ENCODE results near the gene MGAT4A. TPM values are rescaled to one million over a fixed set of nuclear protein-coding genes. Genes with fewer than 3 reads are reported as not detected.

The MGAT4A gene
- total and polyA plus RNA-seq, 2 donors (not counting 1 experiment from before 2014, with no cell fraction given): 16.5 to 32.7 TPM

DNA sequence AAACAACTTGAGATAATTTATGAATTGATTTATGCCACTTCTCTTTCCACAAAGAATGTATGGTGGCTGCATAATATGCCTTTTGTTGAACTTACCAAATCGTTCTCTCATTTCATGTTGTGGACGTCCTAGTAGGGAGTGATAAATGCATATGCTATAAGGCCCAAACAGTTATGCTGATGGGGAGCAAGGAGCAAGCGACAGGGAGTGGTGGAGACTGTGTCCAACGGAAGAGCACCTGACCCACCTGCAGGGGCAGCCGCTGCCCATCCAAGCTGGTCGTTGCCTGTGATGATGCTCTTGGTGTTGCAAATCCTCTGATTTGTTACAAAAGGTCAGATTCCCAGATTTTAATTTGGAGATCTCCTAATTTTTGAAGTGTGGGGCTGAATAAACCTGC is 31.0 kb upstream of the MGAT4A start:
- H3K27ac Mint-ChIP-seq: no peak overlapping the region
- no peak overlapping the region for H3K4me2 ChIP-seq (replicated peaks; ENCODE audit: low read depth, low read length, poor library complexity, severe bottlenecking)
- H3K9me3 Mint-ChIP-seq (ENCODE audit: insufficient read depth): no peaks in the 10 kb centered on the region
- H3K9me3 ChIP-seq (ENCODE audit: control extremely low read depth in 1 of 3, control insufficient read depth in 2 of 3, insufficient read depth in 1 of 3, low read length in 2 of 3): peaks cover 0 to 4% (median 0%) of the 10 kb centered on the region in 3 donors
- TF ChIP-seq EZH2 (IDR thresholded peaks at IDR 0.05; ENCODE audit: borderline replicate concordance, insufficient read depth, low read depth, low read length, poor library complexity, severe bottlenecking): no peak
- TF ChIP-seq, protein P1, sequence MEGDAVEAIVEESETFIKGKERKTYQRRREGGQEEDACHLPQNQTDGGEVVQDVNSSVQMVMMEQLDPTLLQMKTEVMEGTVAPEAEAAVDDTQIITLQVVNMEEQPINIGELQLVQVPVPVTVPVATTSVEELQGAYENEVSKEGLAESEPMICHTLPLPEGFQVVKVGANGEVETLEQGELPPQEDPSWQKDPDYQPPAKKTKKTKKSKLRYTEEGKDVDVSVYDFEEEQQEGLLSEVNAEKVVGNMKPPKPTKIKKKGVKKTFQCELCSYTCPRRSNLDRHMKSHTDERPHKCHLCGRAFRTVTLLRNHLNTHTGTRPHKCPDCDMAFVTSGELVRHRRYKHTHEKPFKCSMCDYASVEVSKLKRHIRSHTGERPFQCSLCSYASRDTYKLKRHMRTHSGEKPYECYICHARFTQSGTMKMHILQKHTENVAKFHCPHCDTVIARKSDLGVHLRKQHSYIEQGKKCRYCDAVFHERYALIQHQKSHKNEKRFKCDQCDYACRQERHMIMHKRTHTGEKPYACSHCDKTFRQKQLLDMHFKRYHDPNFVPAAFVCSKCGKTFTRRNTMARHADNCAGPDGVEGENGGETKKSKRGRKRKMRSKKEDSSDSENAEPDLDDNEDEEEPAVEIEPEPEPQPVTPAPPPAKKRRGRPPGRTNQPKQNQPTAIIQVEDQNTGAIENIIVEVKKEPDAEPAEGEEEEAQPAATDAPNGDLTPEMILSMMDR (IDR thresholded peaks at IDR 0.05): no peak
- no peaks in the 10 kb centered on the region for H3K36me3 ChIP-seq (replicated peaks in 1 of 2; ENCODE audit: control extremely low read depth in 1 of 2, control insufficient read depth in 1 of 2, extremely low read depth in 1 of 2, insufficient read depth in 2 of 2, low read length in 1 of 2)
- H3K4me3 Mint-ChIP-seq: no peak overlapping the region
- ChIA-PET CTCF (no interaction called here), POLR2A (no interaction called here)
- peaks cover 9% of the 10 kb centered on the region for H3K27me3 Mint-ChIP-seq
- peaks cover 85% of the 10 kb centered on the region for H3K4me1 Mint-ChIP-seq
- DNase-seq (no peak), ATAC-seq (ENCODE audit: low read depth) (no peak)
- no peak overlapping the region for H3K9ac ChIP-seq (ENCODE audit: low read length)
- 96% methylated on average over 6 of the region's 6 CpGs for WGBS (ENCODE audit: insufficient coverage)
- intact Hi-C loops (cut with micrococcal nuclease): no loop called here
- H3K27ac ChIP-seq (ENCODE audit: low read length in 2 of 2): no peak overlapping the region
- peaks cover 84 to 88% of the 10 kb centered on the region in 2 donors for H3K4me1 ChIP-seq (ENCODE audit: control insufficient read depth in 2 of 2, insufficient read depth in 2 of 2, low read length in 2 of 2)
- H3K79me2 ChIP-seq (ENCODE audit: control insufficient read depth, insufficient read depth, low read length): no peaks in the 10 kb centered on the region
- no peak overlapping the region for H3K4me3 ChIP-seq (ENCODE audit: control extremely low read depth in 1 of 5, extremely low read depth in 1 of 5, insufficient read depth in 1 of 5, low read depth in 2 of 5, low read length in 4 of 5)
- no peaks in the 10 kb centered on the region for H3K27me3 ChIP-seq (replicated peaks in 1 of 4; ENCODE audit: control extremely low read depth in 1 of 4, control insufficient read depth in 3 of 4, insufficient read depth in 4 of 4, low read length in 3 of 4)
- no peaks in the 10 kb centered on the region for H4K20me1 ChIP-seq (ENCODE audit: control insufficient read depth, insufficient read depth, low read length, poor library complexity, severe bottlenecking)
- H2AFZ ChIP-seq (ENCODE audit: insufficient read depth, low read depth, low read length, poor library complexity, severe bottlenecking): no peak overlapping the region

DNA sequence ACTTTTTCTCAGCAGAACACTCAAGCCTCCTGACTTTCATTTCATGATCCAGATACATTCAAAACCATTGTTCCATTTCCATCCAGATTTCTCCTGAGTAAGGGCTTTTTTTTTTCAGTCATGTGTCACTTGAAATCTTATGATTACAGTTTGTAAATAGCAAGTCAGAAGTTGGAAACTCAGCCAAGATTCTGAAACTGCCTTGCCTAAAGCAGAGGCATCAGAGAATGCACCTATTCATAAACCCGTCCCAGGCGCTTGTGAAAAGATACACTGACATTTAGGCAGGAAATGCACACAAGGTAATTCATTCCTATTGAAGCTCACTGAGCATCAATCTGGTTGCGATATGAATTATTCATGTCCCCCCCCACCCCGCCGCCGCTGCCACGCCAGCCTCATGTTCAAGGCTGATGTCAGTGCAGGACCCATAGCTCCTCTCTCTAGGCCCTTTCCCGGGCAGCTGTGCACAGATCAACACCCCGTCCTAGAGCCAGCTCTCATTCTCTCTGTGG is 30.4 kb upstream of the MGAT4A start:
- peak overlapping the region; percentile 8 for H3K4me3 Mint-ChIP-seq
- ChIA-PET CTCF (no interaction called here), POLR2A (no interaction called here)
- Histone ChIP-seq H3K27me3 (replicated peaks in 1 of 4; ENCODE audit: control extremely low read depth in 1 of 4, control insufficient read depth in 3 of 4, insufficient read depth in 4 of 4, low read length in 3 of 4) (no peaks in the 10 kb centered on the region), H4K20me1 (ENCODE audit: control insufficient read depth, insufficient read depth, low read length, poor library complexity, severe bottlenecking) (no peaks in the 10 kb centered on the region), H3K9me3 (ENCODE audit: control extremely low read depth in 1 of 3, control insufficient read depth in 2 of 3, insufficient read depth in 1 of 3, low read length in 2 of 3) (peaks cover 0 to 4% (median 0%) of the 10 kb centered on the region in 3 donors), H3K79me2 (ENCODE audit: control insufficient read depth, insufficient read depth, low read length) (no peaks in the 10 kb centered on the region), H3K4me3 (ENCODE audit: control extremely low read depth in 1 of 5, extremely low read depth in 1 of 5, insufficient read depth in 1 of 5, low read depth in 2 of 5, low read length in 4 of 5) (no peak overlapping the region), H2AFZ (ENCODE audit: insufficient read depth, low read depth, low read length, poor library complexity, severe bottlenecking) (no peak overlapping the region), H3K4me2 (replicated peaks; ENCODE audit: low read depth, low read length, poor library complexity, severe bottlenecking) (no peak overlapping the region), H3K4me1 (ENCODE audit: control insufficient read depth in 2 of 2, insufficient read depth in 2 of 2, low read length in 2 of 2) (peaks cover 84 to 88% of the 10 kb centered on the region in 2 donors), H3K27ac (ENCODE audit: low read length in 2 of 2) (no peak overlapping the region), H3K9ac (ENCODE audit: low read length) (no peak overlapping the region), H3K36me3 (replicated peaks in 1 of 2; ENCODE audit: control extremely low read depth in 1 of 2, control insufficient read depth in 1 of 2, extremely low read depth in 1 of 2, insufficient read depth in 2 of 2, low read length in 1 of 2) (no peaks in the 10 kb centered on the region)
- TF ChIP-seq, protein P1 (IDR thresholded peaks at IDR 0.05): no peak
- no peak for TF ChIP-seq EZH2 (IDR thresholded peaks at IDR 0.05; ENCODE audit: borderline replicate concordance, insufficient read depth, low read depth, low read length, poor library complexity, severe bottlenecking)
- H3K4me1 Mint-ChIP-seq: peaks cover 80% of the 10 kb centered on the region
- peak overlapping the region; percentile 17 for H3K27ac Mint-ChIP-seq
- H3K9me3 Mint-ChIP-seq (ENCODE audit: insufficient read depth): no peaks in the 10 kb centered on the region
- peaks cover 5% of the 10 kb centered on the region for H3K27me3 Mint-ChIP-seq
- ATAC-seq (ENCODE audit: low read depth): no peak
- WGBS (ENCODE audit: insufficient coverage): 92% methylated on average over 8 of the region's 9 CpGs
- intact Hi-C loops (cut with micrococcal nuclease): no loop called here
- DNase-seq: no peak
